ENCODE data around the gene LPAR1.

- TF ChIP-seq CTCF (conservative IDR thresholded peaks at IDR 0.05 in 1 of 2, IDR thresholded peaks at IDR 0.05 in 1 of 2; ENCODE audit: low read depth in 1 of 2, low read length in 2 of 2) = peak in 1 of 2 donors; percentile 10
- TF ChIP-seq EZH2 (IDR thresholded peaks at IDR 0.05; ENCODE audit: low read length, missing control alignments) = no peak
These were observed 451 bp downstream of the LPAR1 start for GRCh38 chr9:111037708-111038330.

Measured in fibroblast of lung (primary cell).